Measurements from ENCODE around the gene KRT86.

- TF ChIP-seq TAF1 (IDR thresholded peaks at IDR 0.05; ENCODE audit: borderline replicate concordance, low read depth, low read length), result no peak
- no peak for TF ChIP-seq POLR2A (IDR thresholded peaks at IDR 0.05; ENCODE audit: low read depth, low read length)
Observed at GRCh38 chr12:52245259-52245961, 29.0 kb upstream of the KRT86 start.

All from GM12892 (cell line).